Ascending aorta (tissue), 2 donors: Measurements from ENCODE around the gene PMAIP1. TPM values are rescaled to one million over a fixed set of nuclear protein-coding genes. Genes with fewer than 3 reads are reported as not detected.

Source experiments
- DNase-seq, 2 donors: peaks; one replicate each; pipeline ENCODE4 v3.0.0-alpha.2; 2019; ENCODE audit warnings: low spot score in 2 of 2
- H3K27ac ChIP-seq, 2 donors: fragments of 200-600 bp; sonication (generic); one replicate each; pipeline ENCODE4 v1.5.1; 2016 to 2017; ENCODE audit warnings: mild to moderate bottlenecking in 1 of 2
- H3K27me3 ChIP-seq: fragments of 200-600 bp; sonication (generic); one replicate; pipeline ENCODE4 v1.5.1; 2017
- H3K36me3 ChIP-seq, 2 donors: fragments of 200-600 bp; sonication (generic); one replicate each; pipeline ENCODE4 v1.5.1; 2016
- H3K4me1 ChIP-seq, 2 donors: fragments of 200-600 bp; sonication (generic); one replicate each; pipeline ENCODE4 v1.5.1; 2016 to 2017; ENCODE audit warnings: mild to moderate bottlenecking in 1 of 2
- H3K4me3 ChIP-seq, 2 donors: fragments of 200-600 bp; sonication (generic); one replicate each; pipeline ENCODE4 v1.5.1; 2016 to 2017; ENCODE audit warnings: mild to moderate bottlenecking in 1 of 2
- H3K9me3 ChIP-seq, 2 donors: fragments of 200-600 bp; sonication (generic); one replicate each; pipeline ENCODE4 v1.5.1; 2016
- CTCF ChIP-seq, 3 experiments: fragments of 200-600 bp in 2 of 3; fragments of 450-650 bp in 1 of 3; sonication (generic) in 2 of 3; IDR thresholded peaks; one replicate each; pipeline ENCODE4 v1.5.1; 2016 to 2019; ENCODE audit warnings: antibody characterized with exemption in 3 of 3, mild to moderate bottlenecking in 1 of 3, moderate library complexity in 1 of 3
- intact Hi-C: fragments of 100-400 bp; cut with DNase I; formaldehyde crosslinking; loops from one replicate; pipeline ENCODE4 v1.15.1; 2023
- total RNA-seq: library from RNA; depleted of rRNA; stranded (reverse); fragments of >200 nt; gene quantifications from one replicate; pipeline ENCODE4 v1.1.0, GENCODE V29; 2016

The PMAIP1 gene
- total RNA-seq, 1 donor from 2014 or later = not detected

GRCh38 chr18:59907660-59908059 is 7.9 kb downstream of the PMAIP1 start:
- Histone ChIP-seq H3K27me3 (no peaks in the 10 kb centered on the region), H3K4me1 (no peaks in the 10 kb centered on the region), H3K27ac (no peak overlapping the region), H3K36me3 (no peaks in the 10 kb centered on the region), H3K4me3 (no peak overlapping the region), H3K9me3 (no peaks in the 10 kb centered on the region)
- intact Hi-C loops = no loop called here
- TF ChIP-seq CTCF (IDR thresholded peaks at IDR 0.05) = no peak
- DNase-seq = no peak

DNA sequence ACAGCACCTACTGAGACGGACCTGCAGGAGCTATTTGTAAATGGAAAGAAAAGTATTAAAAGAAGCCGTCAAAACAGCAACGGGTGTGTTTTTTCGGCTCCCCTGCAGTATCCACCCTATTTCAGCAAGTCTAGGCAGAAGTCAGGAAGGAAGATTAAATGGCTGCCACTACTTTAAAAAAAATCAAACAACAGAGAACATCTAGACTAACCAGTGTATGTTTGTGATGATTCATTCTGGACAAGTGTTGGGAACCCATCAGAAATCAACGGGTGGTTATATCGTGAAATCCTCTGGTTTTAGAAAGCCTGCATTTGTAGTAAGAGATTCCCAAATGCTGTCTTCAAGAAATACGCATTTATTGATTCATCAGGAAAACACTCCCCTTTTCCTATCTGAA is 9.0 kb downstream of the PMAIP1 start:
- no peaks in the 10 kb centered on the region for H3K9me3 ChIP-seq
- intact Hi-C loops = no loop called here
- H3K4me1 ChIP-seq = no peaks in the 10 kb centered on the region

DNA sequence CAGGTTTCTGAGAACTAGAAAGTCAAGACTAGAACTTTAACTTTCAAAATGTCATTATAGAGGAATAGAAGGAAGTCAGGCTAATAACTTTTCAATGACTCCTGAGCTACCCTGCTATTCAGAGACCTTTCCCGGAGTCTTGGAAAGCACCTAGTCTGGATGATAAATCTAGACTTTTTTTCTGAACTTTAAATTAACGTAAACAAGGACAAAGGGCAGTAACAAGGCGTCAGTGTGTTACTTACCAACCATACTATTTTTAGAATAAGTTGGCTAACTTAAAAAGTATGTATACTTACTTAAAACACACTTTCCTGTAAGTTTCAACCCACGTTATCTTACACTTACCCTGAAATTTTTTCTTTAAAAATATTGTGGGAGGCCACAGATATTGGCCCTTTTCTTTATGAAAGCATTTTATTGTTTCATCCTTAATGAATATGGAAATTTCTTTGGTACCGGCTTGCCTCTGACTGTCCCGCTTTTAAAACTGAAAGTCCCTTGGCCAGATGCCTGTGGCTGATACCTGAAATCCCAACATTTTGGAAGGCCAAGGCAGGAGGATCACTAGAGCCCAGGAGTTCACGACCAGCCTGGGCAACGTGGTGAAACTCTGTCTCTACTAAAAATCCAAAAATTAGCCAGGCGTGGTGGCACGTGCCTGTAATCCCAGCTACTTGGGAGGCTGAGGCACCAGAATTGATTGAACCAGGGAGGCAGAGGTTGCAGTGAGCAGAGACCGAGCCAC is 9.7 kb downstream of the PMAIP1 start:
- no peak for DNase-seq
- H3K9me3 ChIP-seq = no peaks in the 10 kb centered on the region
- no peaks in the 10 kb centered on the region for H3K27me3 ChIP-seq
- H3K4me1 ChIP-seq = no peaks in the 10 kb centered on the region
- no peak overlapping the region for H3K4me3 ChIP-seq
- TF ChIP-seq CTCF (IDR thresholded peaks at IDR 0.05) = no peak
- intact Hi-C loops = no loop called here
- H3K36me3 ChIP-seq = no peaks in the 10 kb centered on the region
- H3K27ac ChIP-seq = no peak overlapping the region

More for the DNA sequence above, 9.0 kb downstream of the PMAIP1 start:
- TF ChIP-seq CTCF (IDR thresholded peaks at IDR 0.05) = no peak
- Histone ChIP-seq H3K27me3 (no peaks in the 10 kb centered on the region), H3K27ac (no peak overlapping the region), H3K4me3 (no peak overlapping the region), H3K36me3 (no peaks in the 10 kb centered on the region)
- no peak for DNase-seq

DNA sequence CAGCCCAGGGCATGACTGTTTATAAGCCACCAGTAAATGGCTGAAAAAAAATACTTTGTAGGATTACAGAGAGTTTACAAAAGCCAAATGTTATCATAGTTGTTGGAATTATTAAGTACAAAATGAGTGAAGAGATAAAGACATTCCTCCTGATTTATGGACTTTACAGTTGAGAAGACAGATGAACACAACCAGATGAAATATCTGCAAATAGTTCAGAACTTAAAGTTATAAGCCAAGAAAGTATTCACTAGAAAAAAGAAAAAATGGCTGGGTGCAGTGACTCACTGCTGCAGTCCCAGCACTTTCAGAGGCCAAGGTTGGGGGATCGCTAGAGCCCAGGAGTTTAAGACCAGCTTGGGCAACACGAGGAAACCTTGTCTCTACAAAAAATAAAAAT is 11.2 kb downstream of the PMAIP1 start:
- intact Hi-C loops = no loop called here
- Histone ChIP-seq H3K36me3 (no peaks in the 10 kb centered on the region), H3K4me3 (no peak overlapping the region), H3K27me3 (no peaks in the 10 kb centered on the region), H3K27ac (no peak overlapping the region), H3K9me3 (no peaks in the 10 kb centered on the region), H3K4me1 (no peaks in the 10 kb centered on the region)
- DNase-seq = no peak
- TF ChIP-seq CTCF (IDR thresholded peaks at IDR 0.05) = no peak

GRCh38 chr18:59911600-59911999 is 11.8 kb downstream of the PMAIP1 start:
- Histone ChIP-seq H3K4me1 (no peaks in the 10 kb centered on the region), H3K36me3 (no peaks in the 10 kb centered on the region), H3K27me3 (no peaks in the 10 kb centered on the region), H3K9me3 (no peaks in the 10 kb centered on the region), H3K4me3 (no peak overlapping the region), H3K27ac (no peak overlapping the region)
- intact Hi-C loops = no loop called here
- no peak for TF ChIP-seq CTCF (IDR thresholded peaks at IDR 0.05)
- DNase-seq = no peak
